HL-60 (cell line): ENCODE results near the gene MTG2.

Experiments
- DNase-seq, 2 experiments: peaks; one replicate each; pipeline ENCODE4 v3.0.0-alpha.2; 2010 to 2020; ENCODE audit warnings: low read depth in 1 of 2, low spot score in 1 of 2
- H3K27ac ChIP-seq: fragments of 250-450 bp; sonication (Bioruptor Pico); replicated peaks from 2 replicates; pipeline ENCODE4 v1.5.1; 2020; ENCODE audit warnings: mild to moderate bottlenecking, moderate library complexity
- H3K27me3 ChIP-seq: fragments of 250-450 bp; sonication (Bioruptor Pico); 2 replicates; pipeline ENCODE4 v1.5.1; 2021; ENCODE audit warnings: mild to moderate bottlenecking, moderate library complexity; ENCODE audit not compliant: insufficient read depth, poor library complexity, severe bottlenecking
- H3K4me3 ChIP-seq: replicated peaks from 2 replicates; pipeline ENCODE4 v1.5.1; 2011; ENCODE audit warnings: mild to moderate bottlenecking, control low read depth, low read length; ENCODE audit not compliant: insufficient read depth
- GABPA ChIP-seq: IDR thresholded peaks from 2 replicates; pipeline ENCODE4 v1.6.1; 2012; ENCODE audit warnings: low read depth
- POLR2AphosphoS5 ChIP-seq: IDR thresholded peaks from 2 replicates; pipeline ENCODE4 v1.6.1; 2012; ENCODE audit warnings: low read depth
- SPI1 ChIP-seq: IDR thresholded peaks from 2 replicates; pipeline ENCODE4 v1.6.1; 2012; ENCODE audit warnings: low read depth, mild to moderate bottlenecking, borderline replicate concordance
- TF ChIP-seq, protein P1 (sequence below): IDR thresholded peaks from one replicate; pipeline ENCODE4 v1.5.1; 2011; ENCODE audit warnings: low read length, control low read depth, inconsistent platforms; ENCODE audit not compliant: insufficient read depth
- TF ChIP-seq, protein P2 (sequence below): IDR thresholded peaks from 2 replicates; pipeline ENCODE4 v1.6.1; 2012; ENCODE audit warnings: low read depth; ENCODE audit not compliant: insufficient replicate concordance

MTG2 gene

DNA sequence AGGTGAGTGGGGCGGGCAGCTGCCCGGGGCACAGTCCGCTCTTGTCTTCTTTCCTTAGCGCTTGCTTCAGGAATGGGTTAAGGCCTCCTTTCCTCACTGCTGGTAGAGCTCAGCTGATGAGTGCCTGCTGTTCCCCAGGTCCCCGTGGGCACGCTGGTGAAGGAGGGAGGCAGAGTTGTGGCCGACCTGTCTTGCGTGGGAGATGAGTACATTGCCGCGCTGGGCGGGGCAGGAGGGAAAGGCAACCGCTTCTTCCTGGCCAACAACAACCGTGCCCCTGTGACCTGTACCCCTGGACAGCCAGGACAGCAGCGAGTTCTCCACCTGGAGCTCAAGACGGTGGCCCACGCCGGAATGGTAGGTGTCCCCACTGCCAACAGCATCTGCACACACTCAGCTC, 15.7 kb downstream of the MTG2 start:
- no peaks in the 10 kb centered on the region for H3K27me3 ChIP-seq
- no peak overlapping the region for H3K4me3 ChIP-seq
- no peak overlapping the region for H3K27ac ChIP-seq
- DNase-seq: no peak
- TF ChIP-seq, protein P1, sequence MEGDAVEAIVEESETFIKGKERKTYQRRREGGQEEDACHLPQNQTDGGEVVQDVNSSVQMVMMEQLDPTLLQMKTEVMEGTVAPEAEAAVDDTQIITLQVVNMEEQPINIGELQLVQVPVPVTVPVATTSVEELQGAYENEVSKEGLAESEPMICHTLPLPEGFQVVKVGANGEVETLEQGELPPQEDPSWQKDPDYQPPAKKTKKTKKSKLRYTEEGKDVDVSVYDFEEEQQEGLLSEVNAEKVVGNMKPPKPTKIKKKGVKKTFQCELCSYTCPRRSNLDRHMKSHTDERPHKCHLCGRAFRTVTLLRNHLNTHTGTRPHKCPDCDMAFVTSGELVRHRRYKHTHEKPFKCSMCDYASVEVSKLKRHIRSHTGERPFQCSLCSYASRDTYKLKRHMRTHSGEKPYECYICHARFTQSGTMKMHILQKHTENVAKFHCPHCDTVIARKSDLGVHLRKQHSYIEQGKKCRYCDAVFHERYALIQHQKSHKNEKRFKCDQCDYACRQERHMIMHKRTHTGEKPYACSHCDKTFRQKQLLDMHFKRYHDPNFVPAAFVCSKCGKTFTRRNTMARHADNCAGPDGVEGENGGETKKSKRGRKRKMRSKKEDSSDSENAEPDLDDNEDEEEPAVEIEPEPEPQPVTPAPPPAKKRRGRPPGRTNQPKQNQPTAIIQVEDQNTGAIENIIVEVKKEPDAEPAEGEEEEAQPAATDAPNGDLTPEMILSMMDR: no peak
- TF ChIP-seq SPI1: no peak
- TF ChIP-seq GABPA: no peak
- no peak for TF ChIP-seq POLR2AphosphoS5
- TF ChIP-seq, protein P2, sequence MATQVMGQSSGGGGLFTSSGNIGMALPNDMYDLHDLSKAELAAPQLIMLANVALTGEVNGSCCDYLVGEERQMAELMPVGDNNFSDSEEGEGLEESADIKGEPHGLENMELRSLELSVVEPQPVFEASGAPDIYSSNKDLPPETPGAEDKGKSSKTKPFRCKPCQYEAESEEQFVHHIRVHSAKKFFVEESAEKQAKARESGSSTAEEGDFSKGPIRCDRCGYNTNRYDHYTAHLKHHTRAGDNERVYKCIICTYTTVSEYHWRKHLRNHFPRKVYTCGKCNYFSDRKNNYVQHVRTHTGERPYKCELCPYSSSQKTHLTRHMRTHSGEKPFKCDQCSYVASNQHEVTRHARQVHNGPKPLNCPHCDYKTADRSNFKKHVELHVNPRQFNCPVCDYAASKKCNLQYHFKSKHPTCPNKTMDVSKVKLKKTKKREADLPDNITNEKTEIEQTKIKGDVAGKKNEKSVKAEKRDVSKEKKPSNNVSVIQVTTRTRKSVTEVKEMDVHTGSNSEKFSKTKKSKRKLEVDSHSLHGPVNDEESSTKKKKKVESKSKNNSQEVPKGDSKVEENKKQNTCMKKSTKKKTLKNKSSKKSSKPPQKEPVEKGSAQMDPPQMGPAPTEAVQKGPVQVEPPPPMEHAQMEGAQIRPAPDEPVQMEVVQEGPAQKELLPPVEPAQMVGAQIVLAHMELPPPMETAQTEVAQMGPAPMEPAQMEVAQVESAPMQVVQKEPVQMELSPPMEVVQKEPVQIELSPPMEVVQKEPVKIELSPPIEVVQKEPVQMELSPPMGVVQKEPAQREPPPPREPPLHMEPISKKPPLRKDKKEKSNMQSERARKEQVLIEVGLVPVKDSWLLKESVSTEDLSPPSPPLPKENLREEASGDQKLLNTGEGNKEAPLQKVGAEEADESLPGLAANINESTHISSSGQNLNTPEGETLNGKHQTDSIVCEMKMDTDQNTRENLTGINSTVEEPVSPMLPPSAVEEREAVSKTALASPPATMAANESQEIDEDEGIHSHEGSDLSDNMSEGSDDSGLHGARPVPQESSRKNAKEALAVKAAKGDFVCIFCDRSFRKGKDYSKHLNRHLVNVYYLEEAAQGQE: no peak

DNA sequence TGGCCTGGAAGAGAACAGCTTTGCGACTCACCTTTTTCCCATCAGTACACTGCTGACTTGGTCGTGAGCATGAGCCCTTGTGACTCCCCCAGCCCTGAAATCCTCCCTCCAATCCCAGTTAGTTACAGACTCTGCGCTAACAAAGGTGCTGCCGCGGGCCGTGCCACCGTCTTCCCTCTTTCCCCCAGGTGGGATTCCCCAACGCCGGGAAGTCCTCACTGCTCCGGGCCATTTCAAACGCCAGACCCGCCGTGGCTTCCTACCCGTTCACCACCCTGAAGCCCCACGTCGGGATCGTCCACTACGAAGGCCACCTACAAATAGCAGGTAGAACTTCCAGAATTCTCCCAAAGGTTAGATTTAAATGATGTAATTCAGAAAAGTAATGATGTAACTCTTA, 16.1 kb downstream of the MTG2 start:
- no peak overlapping the region for H3K4me3 ChIP-seq
- no peak overlapping the region for H3K27ac ChIP-seq
- no peak for DNase-seq
- TF ChIP-seq, protein P2: no peak
- no peaks in the 10 kb centered on the region for H3K27me3 ChIP-seq

DNA sequence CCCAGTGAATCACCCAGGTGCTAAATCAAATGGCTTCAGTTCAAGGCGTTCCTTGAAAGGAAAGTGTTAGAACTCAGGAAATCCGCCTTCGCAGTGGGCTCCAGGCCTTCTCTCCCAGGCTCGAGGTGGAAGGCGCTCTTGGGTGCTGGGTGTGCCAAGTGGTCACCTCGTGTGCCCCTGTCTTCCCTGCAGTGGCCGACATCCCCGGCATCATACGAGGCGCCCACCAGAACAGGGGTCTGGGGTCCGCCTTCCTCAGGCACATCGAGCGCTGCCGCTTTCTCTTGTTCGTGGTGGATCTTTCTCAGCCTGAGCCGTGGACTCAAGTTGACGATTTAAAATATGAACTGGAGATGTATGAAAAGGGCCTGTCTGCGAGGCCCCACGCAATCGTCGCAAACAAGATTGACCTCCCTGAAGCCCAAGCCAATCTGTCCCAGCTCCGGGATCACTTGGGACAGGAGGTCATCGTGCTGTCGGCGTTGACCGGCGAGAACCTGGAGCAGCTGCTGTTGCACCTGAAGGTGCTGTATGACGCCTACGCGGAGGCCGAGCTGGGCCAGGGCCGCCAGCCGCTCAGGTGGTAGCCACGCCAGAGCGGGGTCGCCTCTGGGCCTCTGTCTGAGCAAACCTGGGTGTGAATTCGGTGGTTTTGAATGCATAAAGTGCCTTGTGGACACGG, 17.8 kb downstream of the MTG2 start:
- H3K27me3 ChIP-seq: no peaks in the 10 kb centered on the region
- no peak for TF ChIP-seq SPI1
- TF ChIP-seq, protein P2: no peak
- TF ChIP-seq, protein P1: no peak
- no peak for TF ChIP-seq GABPA
- no peak for TF ChIP-seq POLR2AphosphoS5
- H3K4me3 ChIP-seq: no peak overlapping the region
- no peak overlapping the region for H3K27ac ChIP-seq
- no peak for DNase-seq
